OCI-LY3 (cell line): ENCODE results near the gene TOMM70.

Experiments used
- CTCF ChIP-seq: fragments of 200-600, 300-600 bp; sonication (generic); IDR thresholded peaks from 2 replicates; pipeline ENCODE4 v1.5.1; 2014; ENCODE audit warnings: antibody characterized with exemption, low read length, low read depth
- EZH2phosphoT487 ChIP-seq: fragments of 200-600 bp; shearing (Covaris generic); IDR thresholded peaks from 2 replicates; pipeline ENCODE4 v1.6.1; 2018; ENCODE audit warnings: antibody characterized with exemption, mixed run types, low read depth

- TF ChIP-seq CTCF (no peak), EZH2phosphoT487 (no peak)
Measured at GRCh38 chr3:100403362-100404249, 2.7 kb upstream of the TOMM70 start.
